ENCODE results near the gene DYNC1H1.
A peak's percentile ranks its signal among the peaks of the same experiment; 100 is the strongest.

DYNC1H1 gene

GRCh38 chr14:101988377-101988776 is 24.0 kb downstream of the DYNC1H1 start:
- no peak for DNase-seq (ENCODE audit: extremely low read depth in 1 of 2, low read depth in 1 of 2)

GRCh38 chr14:101991352-101991751 is 27.0 kb downstream of the DYNC1H1 start:
- no peak for DNase-seq (ENCODE audit: extremely low read depth in 1 of 2, low read depth in 1 of 2)

GRCh38 chr14:101992708-101993107 is 28.3 kb downstream of the DYNC1H1 start:
- DNase-seq (ENCODE audit: extremely low read depth in 1 of 2, low read depth in 1 of 2): no peak

GRCh38 chr14:101997429-101998336 is 33.3 kb downstream of the DYNC1H1 start:
- DNase-seq (ENCODE audit: extremely low read depth in 1 of 2, low read depth in 1 of 2): no peak

- no peak for DNase-seq (ENCODE audit: extremely low read depth in 1 of 2, low read depth in 1 of 2)
Observed at GRCh38 chr14:102000902-102001301, 36.5 kb downstream of the DYNC1H1 start.

- no peak for DNase-seq (ENCODE audit: extremely low read depth in 1 of 2, low read depth in 1 of 2)
Observed at GRCh38 chr14:102005336-102005735, 41.0 kb downstream of the DYNC1H1 start.

GRCh38 chr14:102007916-102008418 is 43.6 kb downstream of the DYNC1H1 start:
- no peak for DNase-seq (ENCODE audit: extremely low read depth in 1 of 2, low read depth in 1 of 2)

GRCh38 chr14:102008891-102009290 is 44.5 kb downstream of the DYNC1H1 start:
- DNase-seq (ENCODE audit: extremely low read depth in 1 of 2, low read depth in 1 of 2): no peak

- no peak for DNase-seq (ENCODE audit: extremely low read depth in 1 of 2, low read depth in 1 of 2)
Observed at GRCh38 chr14:102011631-102012030, 47.3 kb downstream of the DYNC1H1 start.

GRCh38 chr14:102012336-102012735 is 48.0 kb downstream of the DYNC1H1 start:
- DNase-seq (ENCODE audit: extremely low read depth in 1 of 2, low read depth in 1 of 2): no peak

GRCh38 chr14:102013669-102014200 is 49.4 kb downstream of the DYNC1H1 start:
- no peak for DNase-seq (ENCODE audit: extremely low read depth in 1 of 2, low read depth in 1 of 2)

GRCh38 chr14:102015045-102015685 is 50.8 kb downstream of the DYNC1H1 start:
- DNase-seq (ENCODE audit: extremely low read depth in 1 of 2, low read depth in 1 of 2): no peak

GRCh38 chr14:102015771-102016170 is 51.4 kb downstream of the DYNC1H1 start:
- no peak for DNase-seq (ENCODE audit: extremely low read depth in 1 of 2, low read depth in 1 of 2)

GRCh38 chr14:102016420-102017090 is 52.2 kb downstream of the DYNC1H1 start:
- DNase-seq (ENCODE audit: extremely low read depth in 1 of 2, low read depth in 1 of 2): no peak

GRCh38 chr14:102018251-102018650 is 53.9 kb downstream of the DYNC1H1 start:
- no peak for DNase-seq (ENCODE audit: extremely low read depth in 1 of 2, low read depth in 1 of 2)

GRCh38 chr14:102019006-102019540 is 54.7 kb downstream of the DYNC1H1 start:
- DNase-seq (ENCODE audit: extremely low read depth in 1 of 2, low read depth in 1 of 2): no peak

- peak in 1 of 2 donors; percentile 3 for DNase-seq (ENCODE audit: extremely low read depth in 1 of 2, low read depth in 1 of 2)
Observed at GRCh38 chr14:102020058-102020971, 55.9 kb downstream of the DYNC1H1 start.

GRCh38 chr14:102026934-102027333 is 62.6 kb downstream of the DYNC1H1 start:
- DNase-seq (ENCODE audit: extremely low read depth in 1 of 2, low read depth in 1 of 2): no peak

- DNase-seq (ENCODE audit: extremely low read depth in 1 of 2, low read depth in 1 of 2): no peak
Observed at GRCh38 chr14:102027951-102028350, 63.6 kb downstream of the DYNC1H1 start.

- DNase-seq (ENCODE audit: extremely low read depth in 1 of 2, low read depth in 1 of 2): no peak
Observed at GRCh38 chr14:102028733-102029132, 64.4 kb downstream of the DYNC1H1 start.
